GM12865 (cell line): ENCODE measurements around the gene MFNG.
A peak's percentile ranks its signal among the peaks of the same experiment; 100 is the strongest.

Experiments used
- DNase-seq: peaks from one replicate; pipeline ENCODE4 v3.0.0; 2010; ENCODE audit warnings: low read depth
- H3K4me3 ChIP-seq: 2 replicates; pipeline ENCODE4 v1.5.1; 2011; ENCODE audit warnings: mild to moderate bottlenecking, low read depth, low read length, control low read depth
- TF ChIP-seq, protein P1 (sequence below): IDR thresholded peaks from 2 replicates; pipeline ENCODE4 v1.5.1; 2011; ENCODE audit warnings: low read length, control low read depth, low read depth, inconsistent platforms; ENCODE audit not compliant: insufficient read depth; ENCODE audit errors: missing control alignments

The MFNG gene

DNA sequence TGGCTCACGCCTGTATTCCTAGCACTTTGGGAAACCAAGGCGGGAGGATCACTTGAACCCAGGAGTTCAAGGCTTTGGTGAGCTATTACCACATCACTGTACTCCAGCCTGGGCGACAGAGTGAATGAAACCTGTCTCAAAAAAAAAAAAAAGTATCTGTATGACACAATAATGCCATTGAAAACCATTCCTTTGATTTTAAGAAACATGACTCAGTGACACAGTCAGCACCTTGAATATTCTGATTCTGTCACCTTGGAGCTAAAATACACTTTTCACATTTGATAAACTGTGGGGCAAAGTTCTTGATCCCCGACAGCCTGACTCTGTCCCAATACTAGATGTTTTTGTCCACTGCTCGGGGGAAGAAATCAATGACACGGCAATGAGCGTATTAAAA lies 42.2 kb downstream of the MFNG start:
- DNase-seq: no peak
- TF ChIP-seq, protein P1, sequence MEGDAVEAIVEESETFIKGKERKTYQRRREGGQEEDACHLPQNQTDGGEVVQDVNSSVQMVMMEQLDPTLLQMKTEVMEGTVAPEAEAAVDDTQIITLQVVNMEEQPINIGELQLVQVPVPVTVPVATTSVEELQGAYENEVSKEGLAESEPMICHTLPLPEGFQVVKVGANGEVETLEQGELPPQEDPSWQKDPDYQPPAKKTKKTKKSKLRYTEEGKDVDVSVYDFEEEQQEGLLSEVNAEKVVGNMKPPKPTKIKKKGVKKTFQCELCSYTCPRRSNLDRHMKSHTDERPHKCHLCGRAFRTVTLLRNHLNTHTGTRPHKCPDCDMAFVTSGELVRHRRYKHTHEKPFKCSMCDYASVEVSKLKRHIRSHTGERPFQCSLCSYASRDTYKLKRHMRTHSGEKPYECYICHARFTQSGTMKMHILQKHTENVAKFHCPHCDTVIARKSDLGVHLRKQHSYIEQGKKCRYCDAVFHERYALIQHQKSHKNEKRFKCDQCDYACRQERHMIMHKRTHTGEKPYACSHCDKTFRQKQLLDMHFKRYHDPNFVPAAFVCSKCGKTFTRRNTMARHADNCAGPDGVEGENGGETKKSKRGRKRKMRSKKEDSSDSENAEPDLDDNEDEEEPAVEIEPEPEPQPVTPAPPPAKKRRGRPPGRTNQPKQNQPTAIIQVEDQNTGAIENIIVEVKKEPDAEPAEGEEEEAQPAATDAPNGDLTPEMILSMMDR: no peak
- no peak overlapping the region for H3K4me3 ChIP-seq

DNA sequence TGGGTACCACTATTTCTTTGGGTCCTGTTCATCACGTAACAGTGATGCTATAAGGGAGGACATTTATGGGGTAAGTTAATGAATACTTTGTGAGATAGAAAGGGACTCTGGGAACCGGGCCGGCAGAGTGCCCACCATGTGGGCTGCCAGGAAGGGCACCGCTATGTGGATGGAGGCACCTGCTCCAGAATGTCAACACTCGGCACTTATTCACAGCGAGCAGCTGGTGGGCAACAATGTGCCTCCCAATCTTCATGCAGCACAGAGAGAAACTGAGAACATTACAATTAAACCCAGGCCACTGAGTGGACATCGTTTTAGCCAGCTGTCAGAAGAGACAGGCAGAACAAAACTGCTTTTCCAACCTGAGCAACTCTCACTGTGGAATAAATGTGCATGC lies 43.1 kb downstream of the MFNG start:
- no peak for DNase-seq
- no peak overlapping the region for H3K4me3 ChIP-seq
- TF ChIP-seq, protein P1: no peak

DNA sequence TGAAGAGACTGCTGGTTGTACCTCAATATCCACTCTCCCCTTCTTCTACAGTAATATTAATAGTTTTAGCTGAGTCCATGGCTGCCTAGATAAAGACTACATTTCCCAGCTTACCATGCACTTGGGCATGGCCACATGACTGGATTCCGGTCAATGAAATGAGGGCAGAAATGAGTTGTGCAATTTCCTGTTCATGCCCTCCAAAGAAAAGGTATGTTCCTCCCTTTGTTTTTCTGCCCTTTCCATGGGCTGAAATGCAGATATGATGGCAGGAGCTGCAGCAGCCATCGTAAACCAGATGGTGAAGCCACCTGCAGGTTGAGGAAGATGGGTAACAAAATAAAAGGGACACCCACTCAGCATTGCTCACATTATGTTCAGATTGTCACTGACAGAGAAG lies 43.6 kb downstream of the MFNG start:
- TF ChIP-seq, protein P1: no peak
- peak; percentile 18 for DNase-seq
- H3K4me3 ChIP-seq: no peak overlapping the region

DNA sequence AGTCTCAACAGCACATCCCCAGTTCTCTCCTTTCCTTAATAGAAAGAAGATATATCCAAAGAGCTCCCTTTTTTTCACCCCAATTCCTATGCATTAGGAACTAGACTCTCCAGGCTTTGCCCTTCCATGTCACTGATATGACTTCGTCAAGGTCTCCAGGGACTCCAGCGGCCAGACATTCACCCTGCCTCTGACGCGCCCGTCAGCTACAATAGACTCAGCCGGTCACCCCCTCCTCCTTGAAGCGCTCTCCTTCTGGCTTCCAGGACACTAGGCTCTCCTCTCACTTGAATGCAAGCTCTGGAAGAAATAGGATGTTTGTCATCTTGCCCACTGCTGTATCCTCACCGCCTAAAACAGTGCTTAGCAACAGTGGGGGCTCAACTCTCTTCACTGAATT lies 44.0 kb downstream of the MFNG start:
- no peak overlapping the region for H3K4me3 ChIP-seq
- TF ChIP-seq, protein P1: no peak
- DNase-seq: no peak

DNA sequence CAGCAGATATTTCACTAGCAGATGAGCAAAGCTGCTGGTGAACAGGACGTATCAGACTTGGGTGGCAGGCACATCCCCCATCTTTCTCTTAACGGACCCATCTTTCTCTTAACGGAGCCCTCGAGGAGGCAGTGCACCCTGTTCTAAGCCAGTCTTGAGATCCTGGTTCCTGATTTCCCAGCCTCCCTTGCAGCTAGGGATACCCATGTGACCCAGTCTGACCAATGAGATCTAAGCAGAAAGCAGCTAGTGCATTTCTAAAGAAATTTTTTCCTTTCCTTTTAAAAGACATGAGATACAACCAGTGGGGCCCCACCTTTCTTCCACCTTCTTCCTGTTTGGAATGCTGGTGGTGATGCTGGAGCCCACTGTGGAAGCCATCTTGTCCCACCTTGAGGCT lies 45.3 kb downstream of the MFNG start:
- H3K4me3 ChIP-seq: no peak overlapping the region
- no peak for DNase-seq
- TF ChIP-seq, protein P1: no peak

DNA sequence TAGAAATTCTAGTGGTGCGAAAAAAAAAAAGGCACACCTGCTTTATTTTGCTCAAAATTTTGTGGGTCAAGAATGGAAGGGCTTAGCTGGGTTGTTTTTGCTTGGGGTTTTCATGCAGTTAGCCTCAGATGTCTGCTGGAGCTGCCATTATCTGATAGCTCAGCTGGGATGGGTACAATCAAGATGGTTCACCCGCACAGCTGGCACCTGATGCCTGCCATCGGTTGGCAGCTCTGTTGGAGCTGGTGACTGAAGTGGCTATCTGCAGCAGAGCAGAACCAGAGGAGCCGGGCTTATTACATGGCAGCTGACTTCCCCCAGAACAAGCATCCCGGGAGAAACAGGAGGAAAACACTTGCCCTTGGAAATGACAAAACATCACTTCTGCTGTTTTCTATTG lies 46.8 kb downstream of the MFNG start:
- TF ChIP-seq, protein P1: no peak
- no peak for DNase-seq
- H3K4me3 ChIP-seq: no peak overlapping the region

DNA sequence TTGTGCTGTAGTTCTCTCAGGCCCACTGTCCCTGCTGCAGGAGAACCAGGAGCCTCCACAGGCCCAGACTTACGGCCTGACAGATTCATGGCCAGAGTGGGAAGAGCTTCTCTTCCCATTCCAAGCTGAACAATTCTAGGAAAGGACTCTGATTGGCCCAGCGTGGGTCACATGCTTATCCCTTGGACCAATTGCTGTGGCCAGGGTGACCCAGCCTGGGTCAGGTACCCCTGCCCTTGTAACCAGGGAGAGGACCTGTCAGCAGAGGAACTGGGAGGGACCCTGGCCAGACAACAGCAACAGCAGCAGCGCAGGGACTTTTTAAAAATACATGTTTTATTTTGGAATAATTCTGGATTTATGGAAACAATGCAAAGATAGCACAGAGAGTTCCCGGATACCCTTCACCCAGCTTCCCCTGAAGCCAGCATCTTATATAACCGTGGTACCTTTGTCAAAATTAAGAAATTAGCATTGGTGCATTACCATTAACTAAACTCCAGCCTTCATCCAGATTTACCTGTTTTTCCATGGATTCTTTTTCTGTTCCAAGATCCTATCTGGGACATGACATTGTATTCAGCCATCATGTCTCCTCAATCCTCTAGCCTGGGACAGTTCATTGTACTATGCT lies 50.1 kb downstream of the MFNG start:
- TF ChIP-seq, protein P1: no peak
- DNase-seq: no peak
- H3K4me3 ChIP-seq: no peak overlapping the region
